ENCODE measurements around the gene ARMC5. TPM values are rescaled to one million over a fixed set of nuclear protein-coding genes. Genes with fewer than 3 reads are reported as not detected.

Gene ARMC5
- total RNA-seq, 1 donor from 2014 or later: 4.2 TPM

- H3K4me3 ChIP-seq (ENCODE audit: low read depth, low read length): no peak overlapping the region
- H3K27me3 ChIP-seq (ENCODE audit: control insufficient read depth, insufficient read depth, low read length): no peaks in the 10 kb centered on the region
- H3K36me3 ChIP-seq (ENCODE audit: control insufficient read depth, insufficient read depth, low read length): peaks cover 12% of the 10 kb centered on the region
- no peak for DNase-seq (ENCODE audit: low read depth)
- TF ChIP-seq CTCF (IDR thresholded peaks at IDR 0.05; ENCODE audit: insufficient read depth, low read length, severe bottlenecking): no peak
- FAIRE-seq: no peak
Observed at GRCh38 chr16:31491778-31492418, 32.6 kb downstream of the ARMC5 start.

GRCh38 chr16:31493506-31494125 is 34.3 kb downstream of the ARMC5 start:
- H3K27me3 ChIP-seq (ENCODE audit: control insufficient read depth, insufficient read depth, low read length): no peaks in the 10 kb centered on the region
- TF ChIP-seq CTCF (IDR thresholded peaks at IDR 0.05; ENCODE audit: insufficient read depth, low read length, severe bottlenecking): no peak
- no peak overlapping the region for H3K4me3 ChIP-seq (ENCODE audit: low read depth, low read length)
- H3K36me3 ChIP-seq (ENCODE audit: control insufficient read depth, insufficient read depth, low read length): peaks cover 20% of the 10 kb centered on the region
- no peak for DNase-seq (ENCODE audit: low read depth)
- FAIRE-seq: no peak

GRCh38 chr16:31496670-31497069 is 37.4 kb downstream of the ARMC5 start:
- DNase-seq (ENCODE audit: low read depth) (no peak), FAIRE-seq (no peak)
- H3K36me3 ChIP-seq (ENCODE audit: control insufficient read depth, insufficient read depth, low read length): peaks cover 24% of the 10 kb centered on the region
- H3K4me3 ChIP-seq (ENCODE audit: low read depth, low read length): no peak overlapping the region
- TF ChIP-seq CTCF (IDR thresholded peaks at IDR 0.05; ENCODE audit: insufficient read depth, low read length, severe bottlenecking): no peak
- H3K27me3 ChIP-seq (ENCODE audit: control insufficient read depth, insufficient read depth, low read length): no peaks in the 10 kb centered on the region

GRCh38 chr16:31498493-31498892 is 39.2 kb downstream of the ARMC5 start:
- TF ChIP-seq CTCF (IDR thresholded peaks at IDR 0.05; ENCODE audit: insufficient read depth, low read length, severe bottlenecking): no peak
- no peak overlapping the region for H3K4me3 ChIP-seq (ENCODE audit: low read depth, low read length)
- peaks cover 19% of the 10 kb centered on the region for H3K36me3 ChIP-seq (ENCODE audit: control insufficient read depth, insufficient read depth, low read length)
- DNase-seq (ENCODE audit: low read depth): no peak
- FAIRE-seq: no peak
- H3K27me3 ChIP-seq (ENCODE audit: control insufficient read depth, insufficient read depth, low read length): no peaks in the 10 kb centered on the region

- DNase-seq (ENCODE audit: low read depth) (no peak), FAIRE-seq (no peak)
- Histone ChIP-seq H3K36me3 (ENCODE audit: control insufficient read depth, insufficient read depth, low read length) (peaks cover 15% of the 10 kb centered on the region), H3K4me3 (ENCODE audit: low read depth, low read length) (no peak overlapping the region), H3K27me3 (ENCODE audit: control insufficient read depth, insufficient read depth, low read length) (no peaks in the 10 kb centered on the region)
- TF ChIP-seq CTCF (IDR thresholded peaks at IDR 0.05; ENCODE audit: insufficient read depth, low read length, severe bottlenecking): no peak
Observed at GRCh38 chr16:31499928-31500327, 40.6 kb downstream of the ARMC5 start.

All from bronchial epithelial cell (primary cell).